Superior temporal gyrus (tissue), 1 donor: ENCODE data around the gene KCNJ4.
"Not testable (repeated sequence)": the region's sequence is repeated elsewhere in the genome, so short reads cannot be mapped to it uniquely, and the experiment has no call there.

Experiments used
- DNase-seq: peaks from one replicate; pipeline ENCODE4 v3.0.0-alpha.2; 2016; ENCODE audit errors: extremely low spot score

Gene KCNJ4

DNA sequence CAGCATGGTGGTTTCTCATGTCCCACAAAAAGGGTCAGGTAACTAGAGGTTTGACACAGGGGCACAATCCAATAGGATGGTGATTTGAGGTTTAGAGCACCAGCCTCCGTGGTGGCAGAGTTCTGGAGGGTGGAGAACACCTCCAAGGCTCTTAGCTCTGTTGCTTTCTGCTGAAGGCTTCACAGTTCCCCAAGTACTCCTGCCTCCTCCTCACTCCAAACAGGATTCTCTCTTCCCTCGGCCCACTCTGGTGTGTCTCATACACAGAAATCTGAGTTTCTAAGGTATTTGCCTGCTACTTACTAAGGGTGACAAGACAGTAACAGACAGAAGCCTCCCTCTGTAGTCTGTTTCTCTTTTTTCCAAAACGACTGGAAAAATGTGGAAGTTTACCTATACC, 73.6 kb downstream of the KCNJ4 start:
- DNase-seq: not testable (repeated sequence)
